ENCODE results near the gene DDRGK1.
"Not testable (repeated sequence)": the region's sequence is repeated elsewhere in the genome, so short reads cannot be mapped to it uniquely, and the experiment has no call there.

DDRGK1 gene

GRCh38 chr20:3166338-3166912 is 38.1 kb downstream of the DDRGK1 start:
- FAIRE-seq = no peak

GRCh38 chr20:3165473-3166337 is 38.8 kb downstream of the DDRGK1 start:
- FAIRE-seq (no peak), DNase-seq (ENCODE audit: low spot score) (no peak)

More at GRCh38 chr20:3166338-3166912, 38.1 kb downstream of the DDRGK1 start:
- DNase-seq (ENCODE audit: low spot score) = no peak

DNA sequence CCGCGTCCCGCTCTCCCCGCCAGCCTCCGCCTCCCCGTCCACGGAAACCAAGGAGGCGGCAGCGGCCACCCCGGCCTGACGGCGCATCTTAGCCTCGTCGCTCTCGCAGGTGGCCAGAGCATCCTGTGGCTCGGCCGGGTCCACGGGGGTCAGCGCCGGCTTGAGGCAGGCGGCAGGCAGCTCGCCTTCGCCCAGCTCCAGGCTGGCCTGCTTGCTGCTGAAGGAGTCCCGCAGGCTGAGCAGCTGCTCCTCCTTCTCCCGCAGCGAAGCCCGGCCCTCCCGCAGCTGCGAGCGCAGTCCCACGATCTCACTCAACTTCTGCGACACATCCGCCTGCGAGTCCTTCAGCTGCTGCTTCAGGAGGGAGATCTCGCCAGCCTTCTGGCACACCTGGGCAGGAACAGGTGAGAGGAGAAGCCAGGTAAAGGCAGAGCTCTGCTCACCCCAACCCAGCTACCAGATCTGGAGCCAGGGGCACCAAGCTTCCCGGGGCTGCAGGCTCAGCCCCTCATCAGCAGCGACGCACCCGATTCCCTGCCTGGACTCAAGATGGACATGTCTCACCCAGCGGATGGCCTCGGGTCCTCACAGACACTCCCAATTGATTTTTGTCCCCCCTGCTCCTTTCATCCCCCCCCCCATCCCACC is 39.6 kb downstream of the DDRGK1 start:
- DNase-seq (ENCODE audit: low spot score) (no peak), FAIRE-seq (no peak)

- DNase-seq (ENCODE audit: low spot score) = no peak
- FAIRE-seq = no peak
These were observed 40.3 kb downstream of the DDRGK1 start for GRCh38 chr20:3164043-3164762.

- no peak for DNase-seq (ENCODE audit: low spot score)
- FAIRE-seq = no peak
These were observed 41.1 kb downstream of the DDRGK1 start for GRCh38 chr20:3163099-3164042.

- no peak for DNase-seq (ENCODE audit: low spot score)
- no peak for FAIRE-seq
These were observed 42.3 kb downstream of the DDRGK1 start for GRCh38 chr20:3162080-3162611.

DNA sequence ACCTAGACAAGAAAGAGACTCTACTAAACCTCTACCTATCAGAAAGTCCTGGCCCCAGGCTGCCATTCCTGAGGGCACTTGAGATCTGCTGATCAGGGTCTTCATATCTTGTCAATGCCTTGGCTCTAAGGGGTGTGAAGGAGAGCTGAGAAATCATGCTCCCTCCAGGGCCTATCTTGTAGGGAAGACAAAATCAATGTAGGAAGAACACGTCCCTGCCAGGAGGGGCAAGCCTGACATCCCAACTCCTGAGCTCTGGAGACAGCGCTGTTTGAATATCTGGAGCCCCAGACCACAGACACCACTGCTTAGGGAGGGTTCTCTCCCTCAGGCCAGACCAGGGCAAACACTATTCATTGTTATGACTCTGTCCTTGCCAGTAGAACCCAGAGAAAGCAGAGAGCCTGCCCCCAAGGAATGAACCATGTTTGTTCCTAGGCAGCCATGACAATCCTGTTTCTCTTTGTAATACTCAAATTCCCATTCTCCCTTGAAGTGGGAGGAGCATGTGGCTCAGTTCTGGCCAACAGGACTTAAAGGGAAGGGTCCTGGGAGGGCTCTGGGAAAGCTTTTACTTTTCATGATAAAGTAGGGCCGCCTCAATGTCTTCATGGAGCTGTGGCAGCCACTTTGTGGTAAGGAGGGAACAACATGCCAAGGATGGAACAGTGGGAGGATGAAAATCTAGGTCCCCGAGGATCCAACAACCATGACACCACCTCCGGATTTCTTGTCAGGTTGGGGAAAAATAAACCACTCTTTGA is 43.0 kb downstream of the DDRGK1 start:
- DNase-seq (ENCODE audit: low spot score) (no peak), FAIRE-seq (no peak)

- DNase-seq (ENCODE audit: low spot score) (no peak), FAIRE-seq (no peak)
These were observed 44.1 kb downstream of the DDRGK1 start for GRCh38 chr20:3160418-3160817.

DNA sequence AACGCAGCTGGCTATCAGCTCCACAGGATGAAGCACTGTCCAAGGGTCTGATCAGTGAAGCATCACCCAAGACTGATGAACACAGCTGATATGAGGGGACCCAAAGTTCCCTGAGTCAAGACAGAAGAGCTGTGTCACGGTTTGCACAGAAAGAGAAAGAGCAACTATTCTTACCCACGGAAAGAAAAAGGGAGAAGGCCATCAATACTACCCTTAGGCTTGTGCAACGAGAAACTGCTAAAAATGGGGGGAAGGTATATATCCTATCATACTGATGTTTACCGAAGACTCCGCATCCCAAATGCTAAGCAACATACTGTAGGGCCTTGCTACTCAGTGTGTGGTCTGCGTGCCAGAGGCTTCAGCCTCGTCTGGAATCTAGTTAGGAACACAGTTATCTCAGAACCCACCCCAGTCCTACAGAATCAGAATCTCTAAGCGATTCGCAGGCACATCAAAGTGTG is 45.5 kb downstream of the DDRGK1 start:
- FAIRE-seq = no peak
- peak; percentile 6 for DNase-seq (ENCODE audit: low spot score)

DNA sequence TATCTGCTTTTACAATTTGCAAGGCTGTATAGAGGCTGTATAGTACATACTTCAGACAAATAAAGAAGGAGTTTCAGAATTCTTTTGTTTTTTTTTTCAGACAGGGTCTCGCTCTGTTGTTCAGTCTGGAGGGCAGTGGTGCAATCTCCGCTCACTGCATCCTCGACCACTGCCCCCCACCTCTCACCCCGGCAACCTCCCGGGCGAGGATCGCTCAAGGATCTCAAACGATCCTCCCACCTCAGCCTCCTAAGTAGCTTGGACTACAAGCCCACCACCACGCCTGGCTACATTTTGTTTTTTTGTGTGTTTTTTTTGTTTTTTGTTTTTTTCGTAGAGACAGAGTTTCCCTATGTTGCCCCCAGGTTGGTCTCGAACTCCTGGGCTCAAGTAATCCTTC is 46.7 kb downstream of the DDRGK1 start:
- no peak for FAIRE-seq
- no peak for DNase-seq (ENCODE audit: low spot score)

DNA sequence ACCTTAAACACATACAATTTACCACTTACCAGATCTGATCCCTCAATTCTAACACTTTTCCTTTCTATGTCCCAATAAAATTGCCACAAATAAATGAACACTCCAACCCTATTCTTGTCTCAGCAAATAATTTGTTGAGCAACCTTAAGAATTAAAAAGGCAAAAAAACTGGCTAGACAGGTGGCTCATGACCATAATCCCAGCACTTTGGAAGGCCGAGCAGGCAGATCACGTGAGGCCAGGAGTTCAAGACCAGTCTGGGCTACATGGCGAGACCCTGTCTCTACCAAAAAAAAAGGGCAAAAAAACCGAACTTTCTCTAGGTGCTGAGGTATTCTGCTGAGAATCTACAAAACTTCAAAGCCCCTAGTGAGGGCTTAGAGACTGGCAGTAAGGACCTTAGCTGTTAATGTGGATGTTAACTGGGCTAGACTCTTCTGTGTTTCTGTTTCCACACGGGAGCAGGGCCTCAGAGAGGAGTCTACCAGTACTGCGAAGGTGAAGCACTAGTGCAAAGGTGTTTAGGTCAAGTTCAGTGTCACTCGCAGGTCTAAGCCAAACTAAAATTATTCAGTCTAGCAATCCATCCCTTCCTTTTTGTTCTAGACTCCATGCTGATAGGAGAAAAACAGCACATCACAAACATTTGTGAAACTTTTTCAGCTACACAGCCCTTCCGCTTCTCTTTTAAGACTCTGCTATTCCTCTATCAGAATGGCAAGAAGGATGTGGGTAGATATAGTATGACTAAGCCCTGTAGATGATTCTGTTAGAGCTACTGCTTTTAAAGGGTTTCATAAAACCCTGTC is 47.5 kb downstream of the DDRGK1 start:
- DNase-seq (ENCODE audit: low spot score) = no peak
- FAIRE-seq = no peak

DNA sequence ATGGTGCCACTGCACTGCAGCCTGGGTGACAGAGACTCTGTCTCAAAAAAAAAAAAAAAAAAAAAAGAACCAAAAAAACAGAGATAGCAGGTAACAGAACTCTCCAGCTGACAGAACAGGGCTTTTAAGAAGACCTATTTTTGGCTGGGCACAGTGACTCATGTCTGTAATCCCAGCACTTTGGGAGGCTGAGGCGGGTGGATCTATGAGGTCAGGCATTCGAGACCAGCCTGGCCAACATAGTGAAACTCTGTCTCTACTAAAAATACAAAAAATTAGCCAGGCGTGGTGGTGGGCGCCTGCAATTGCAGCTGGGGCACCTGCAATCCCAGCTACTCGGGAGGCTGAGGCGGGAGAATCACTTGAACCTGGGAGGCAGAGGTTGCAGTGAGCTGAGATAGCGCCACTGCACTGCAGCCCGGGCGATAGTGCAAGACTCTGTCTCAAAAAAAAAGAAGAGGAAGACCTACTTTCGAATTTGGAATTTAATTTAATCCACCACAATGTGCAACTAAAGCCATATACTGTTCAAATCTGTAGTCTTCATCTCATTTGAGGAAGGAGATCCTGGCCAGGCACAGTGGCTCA is 52.3 kb downstream of the DDRGK1 start:
- not testable (repeated sequence) for FAIRE-seq; DNase-seq (ENCODE audit: low spot score)

DNA sequence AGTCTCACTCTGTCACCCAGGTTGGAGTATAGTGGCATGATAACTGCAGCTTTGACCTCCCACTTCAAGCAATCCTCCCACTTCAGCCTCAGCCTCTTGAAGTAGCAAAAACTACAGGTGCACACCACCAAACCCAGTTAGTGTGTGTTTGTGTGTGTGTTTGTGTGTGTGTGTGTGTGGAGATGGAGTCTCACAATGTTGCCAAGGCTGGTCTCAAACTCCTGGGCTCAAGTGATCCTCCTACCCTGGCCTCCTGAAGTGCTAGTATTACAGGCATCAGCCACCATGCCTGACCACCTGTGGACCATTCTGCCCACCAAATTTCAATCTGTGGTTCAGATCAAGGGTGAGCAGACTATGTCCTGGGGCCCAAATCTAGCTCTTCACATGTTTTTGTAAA is 53.6 kb downstream of the DDRGK1 start:
- DNase-seq (ENCODE audit: low spot score) = no peak
- FAIRE-seq = no peak

DNA sequence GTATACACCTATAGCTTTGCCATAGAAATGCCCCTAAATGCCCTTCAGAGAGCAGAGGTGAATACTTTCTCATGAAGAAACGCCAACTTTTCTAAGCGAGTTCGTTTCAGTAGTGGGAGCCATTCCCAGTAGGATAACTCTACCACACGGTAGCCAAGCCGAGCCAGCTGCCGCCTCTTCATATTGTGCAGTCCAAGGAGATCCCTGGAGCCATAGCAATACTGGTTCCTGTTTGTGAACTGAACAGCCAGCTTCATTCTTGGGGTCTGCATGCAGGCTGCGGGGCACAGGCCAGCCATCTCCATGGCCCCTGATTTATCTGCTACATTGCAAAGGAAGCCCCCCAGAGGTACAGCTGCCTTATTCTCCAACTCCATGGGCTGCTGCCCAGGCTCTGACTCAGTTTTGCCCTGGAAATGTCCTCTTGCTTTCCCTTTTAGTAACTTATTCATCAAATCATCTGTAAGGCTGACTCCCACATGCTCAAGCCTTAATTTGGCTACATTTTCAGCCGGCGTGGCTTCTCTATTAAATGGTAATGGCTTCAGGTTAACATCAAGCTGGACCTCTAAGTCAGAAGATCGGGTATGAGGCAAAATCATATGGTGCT is 57.6 kb downstream of the DDRGK1 start:
- FAIRE-seq = no peak

DNA sequence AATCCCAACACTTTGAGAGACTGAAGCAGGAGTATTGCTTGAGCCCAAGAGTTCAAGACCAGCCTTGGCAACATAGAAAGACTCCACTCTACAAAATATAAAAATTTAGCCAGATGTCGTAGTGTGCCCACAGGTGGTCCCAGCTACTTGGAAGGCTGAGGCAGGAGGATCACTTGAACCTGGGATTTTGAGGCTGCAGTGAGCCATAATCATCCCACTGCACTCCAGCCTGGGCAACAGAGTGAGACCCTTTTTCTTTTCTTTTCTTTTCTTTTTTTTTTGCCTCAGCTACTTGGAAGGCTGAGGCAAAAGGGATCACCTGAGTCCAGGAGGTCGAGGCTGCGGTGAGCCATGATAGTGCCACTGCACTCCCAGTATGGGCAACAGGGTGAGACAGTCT is 62.7 kb downstream of the DDRGK1 start:
- DNase-seq (ENCODE audit: low spot score) = no peak
- FAIRE-seq = no peak

More for the DNA sequence above, 57.6 kb downstream of the DDRGK1 start:
- no peak for DNase-seq (ENCODE audit: low spot score)
